Stimulated activated naive CD8-positive, alpha-beta T cell treated with anti-CD3 and anti-CD28 coated beads, Interleukin-15, Interleukin-2, amounts not matched to agents 100 ng/mL and 50 ng/mL, for 24 hours (primary cell): Measurements from ENCODE around the gene FADS1.

ENCODE experiments used
- H3K27ac Mint-ChIP-seq: one replicate; pipeline ENCODE4 v1.8.0; 2021; ENCODE audit warnings: mild to moderate bottlenecking, mixed read lengths
- H3K27me3 Mint-ChIP-seq: one replicate; pipeline ENCODE4 v1.8.0; 2021; ENCODE audit warnings: mixed read lengths
- H3K36me3 Mint-ChIP-seq: one replicate; pipeline ENCODE4 v1.8.0; 2021; ENCODE audit warnings: low read depth, mixed read lengths
- H3K4me1 Mint-ChIP-seq: one replicate; pipeline ENCODE4 v1.8.0; 2021; ENCODE audit warnings: low read depth, mixed read lengths
- H3K4me3 Mint-ChIP-seq: one replicate; pipeline ENCODE4 v1.8.0; 2021; ENCODE audit warnings: mild to moderate bottlenecking, mixed read lengths
- H3K9me3 Mint-ChIP-seq: one replicate; pipeline ENCODE4 v1.8.0; 2021; ENCODE audit warnings: mixed read lengths

Gene FADS1

DNA sequence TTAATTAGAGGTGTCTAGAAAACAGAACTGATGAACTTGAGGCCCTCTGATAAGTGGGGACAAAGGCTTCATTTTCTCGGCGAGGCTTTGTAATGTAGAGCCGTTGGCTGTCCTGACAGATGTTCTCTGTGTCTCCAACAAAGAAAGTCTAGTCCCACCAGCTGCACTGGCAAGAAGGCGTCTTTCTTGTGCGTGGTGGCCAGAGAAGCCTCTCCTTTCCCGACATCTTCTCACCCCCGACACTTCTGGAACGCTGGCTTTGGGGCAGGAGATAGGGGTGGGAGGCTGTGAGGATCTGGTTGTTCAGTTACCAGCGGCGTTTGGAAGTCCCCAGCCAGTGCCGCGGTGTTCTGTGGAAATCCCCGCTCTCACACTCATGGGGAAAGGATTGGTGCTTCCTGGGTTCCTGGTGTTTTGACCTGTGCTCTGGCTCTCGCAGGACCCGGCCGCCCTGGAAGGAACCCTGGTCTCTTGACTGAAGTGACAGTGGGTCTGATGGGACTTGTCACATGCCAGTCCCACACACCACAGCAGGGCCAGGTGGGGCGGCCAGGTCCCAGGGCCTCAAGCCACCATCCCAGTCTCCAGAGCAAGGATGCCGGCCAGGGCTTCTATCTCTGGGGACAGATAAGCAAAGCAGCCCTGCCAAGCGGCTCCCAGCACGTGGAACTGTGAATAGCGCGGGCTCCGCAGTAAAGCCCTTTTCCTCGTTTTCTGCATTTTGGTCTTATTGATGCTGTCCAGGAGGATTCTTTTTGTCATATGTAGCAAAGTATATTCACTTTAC is 34.5 kb upstream of the FADS1 start:
- no peak overlapping the region for H3K27ac Mint-ChIP-seq
- no peaks in the 10 kb centered on the region for H3K27me3 Mint-ChIP-seq
- no peaks in the 10 kb centered on the region for H3K9me3 Mint-ChIP-seq
- no peaks in the 10 kb centered on the region for H3K4me1 Mint-ChIP-seq
- H3K4me3 Mint-ChIP-seq: no peak overlapping the region
- no peaks in the 10 kb centered on the region for H3K36me3 Mint-ChIP-seq

DNA sequence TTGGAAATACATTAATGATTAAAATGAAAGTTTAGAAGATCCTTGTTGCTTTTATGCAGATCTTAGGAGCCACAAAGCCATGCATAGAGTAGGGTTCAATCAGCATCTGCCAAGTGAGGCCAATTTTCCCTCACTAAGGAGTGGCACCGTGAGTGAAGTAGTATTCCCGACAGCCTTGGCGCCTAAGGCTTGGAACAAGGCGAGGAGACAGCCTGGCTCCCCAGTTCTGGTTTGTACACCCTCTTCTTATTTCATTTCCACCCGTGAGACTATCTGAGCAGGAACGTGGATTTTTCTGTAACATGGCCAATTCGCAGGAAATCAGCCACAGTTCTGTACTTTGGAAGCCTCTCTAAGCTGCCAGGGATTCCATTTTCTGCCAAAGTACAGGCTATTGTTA is 33.9 kb upstream of the FADS1 start:
- Mint-ChIP-seq H3K36me3 (no peaks in the 10 kb centered on the region), H3K4me1 (no peaks in the 10 kb centered on the region), H3K27ac (no peak overlapping the region), H3K27me3 (no peaks in the 10 kb centered on the region), H3K4me3 (no peak overlapping the region), H3K9me3 (no peaks in the 10 kb centered on the region)

DNA sequence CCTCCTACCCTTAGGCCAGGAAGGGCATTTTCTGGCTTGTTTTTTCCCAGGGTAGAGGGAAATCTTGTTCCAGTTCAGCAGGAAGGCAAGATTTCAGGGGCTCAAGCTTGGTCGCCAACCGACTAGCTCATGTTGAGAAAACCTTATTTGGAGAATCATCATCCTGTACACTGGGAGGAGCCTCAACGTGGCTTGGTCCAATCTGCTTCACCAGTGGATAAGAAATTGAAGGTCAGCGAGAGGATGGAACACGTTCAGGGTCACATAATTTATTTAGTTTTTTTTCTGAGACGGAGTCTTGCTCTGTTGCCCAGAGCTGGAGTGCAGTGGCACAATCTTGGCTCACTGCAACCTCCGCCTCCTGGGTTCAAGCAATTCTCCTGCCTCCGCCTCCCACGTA is 31.8 kb upstream of the FADS1 start:
- no peaks in the 10 kb centered on the region for H3K4me1 Mint-ChIP-seq
- H3K9me3 Mint-ChIP-seq: no peaks in the 10 kb centered on the region
- H3K27ac Mint-ChIP-seq: no peak overlapping the region
- H3K36me3 Mint-ChIP-seq: no peaks in the 10 kb centered on the region
- H3K4me3 Mint-ChIP-seq: no peak overlapping the region
- no peaks in the 10 kb centered on the region for H3K27me3 Mint-ChIP-seq

DNA sequence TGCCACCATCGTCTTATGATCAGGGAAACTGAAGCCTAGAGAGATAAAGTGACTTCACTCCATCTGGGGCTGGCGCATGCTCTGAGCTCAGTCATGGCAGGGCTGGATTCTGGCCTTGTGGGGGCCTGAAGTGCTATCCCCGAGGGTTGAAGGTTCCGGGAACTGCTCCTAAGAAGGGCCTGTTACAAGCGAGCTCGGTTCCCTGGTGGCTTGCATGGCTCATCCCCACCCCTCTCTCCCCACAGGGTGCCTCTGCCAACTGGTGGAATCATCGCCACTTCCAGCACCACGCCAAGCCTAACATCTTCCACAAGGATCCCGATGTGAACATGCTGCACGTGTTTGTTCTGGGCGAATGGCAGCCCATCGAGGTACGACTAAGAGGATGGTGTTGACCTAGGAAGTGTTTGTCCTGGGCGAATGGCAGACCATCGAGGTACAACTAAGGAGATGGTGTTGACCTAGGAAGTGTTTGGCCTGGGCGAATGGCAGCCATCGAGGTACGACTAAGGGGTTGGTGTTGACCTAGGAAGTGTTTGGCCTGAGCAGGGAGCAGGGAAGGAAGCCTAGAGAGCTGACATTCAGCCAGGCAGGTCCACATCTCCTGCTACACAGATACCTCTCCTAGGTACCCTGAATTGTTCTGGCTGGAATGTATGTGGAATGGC is 31.2 kb upstream of the FADS1 start:
- Mint-ChIP-seq H3K27ac (no peak overlapping the region), H3K4me1 (no peaks in the 10 kb centered on the region), H3K4me3 (no peak overlapping the region), H3K36me3 (no peaks in the 10 kb centered on the region), H3K9me3 (no peaks in the 10 kb centered on the region), H3K27me3 (no peaks in the 10 kb centered on the region)

DNA sequence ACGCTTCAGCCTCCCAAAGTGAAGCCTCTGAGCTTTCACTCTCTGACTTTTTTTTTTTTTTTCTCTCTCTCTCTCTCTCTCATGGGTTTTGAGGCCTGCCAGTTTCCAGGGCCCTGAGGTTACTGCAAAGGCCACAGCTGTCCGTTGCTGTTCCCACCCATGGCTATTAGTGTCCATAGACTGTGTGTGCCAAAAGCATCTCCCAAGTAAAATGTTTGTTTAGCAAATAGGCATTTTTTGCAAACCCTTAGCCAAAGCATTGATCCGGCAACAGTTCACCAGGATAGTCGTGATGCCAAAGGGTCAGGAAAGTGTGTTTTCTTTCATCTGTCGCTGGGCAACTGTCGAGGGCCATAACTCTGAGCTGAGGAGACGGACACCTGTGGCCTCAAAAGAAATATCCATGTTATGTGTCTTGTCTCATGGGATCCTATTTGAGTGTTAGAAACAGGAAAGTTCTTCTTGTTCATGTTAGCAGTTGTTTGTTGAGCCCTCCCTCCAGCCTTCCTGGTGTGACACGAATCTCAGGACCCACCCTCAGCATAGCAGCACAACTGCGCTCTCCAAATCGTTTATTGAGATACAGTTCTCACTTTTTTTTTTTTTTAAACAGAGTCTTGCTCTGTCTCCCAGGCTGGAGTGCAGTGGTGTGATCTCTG is 29.7 kb upstream of the FADS1 start:
- H3K27ac Mint-ChIP-seq: no peak overlapping the region
- H3K4me3 Mint-ChIP-seq: no peak overlapping the region
- peaks cover 2% of the 10 kb centered on the region for H3K4me1 Mint-ChIP-seq
- H3K36me3 Mint-ChIP-seq: peaks cover 3% of the 10 kb centered on the region
- H3K9me3 Mint-ChIP-seq: no peaks in the 10 kb centered on the region
- H3K27me3 Mint-ChIP-seq: no peaks in the 10 kb centered on the region

DNA sequence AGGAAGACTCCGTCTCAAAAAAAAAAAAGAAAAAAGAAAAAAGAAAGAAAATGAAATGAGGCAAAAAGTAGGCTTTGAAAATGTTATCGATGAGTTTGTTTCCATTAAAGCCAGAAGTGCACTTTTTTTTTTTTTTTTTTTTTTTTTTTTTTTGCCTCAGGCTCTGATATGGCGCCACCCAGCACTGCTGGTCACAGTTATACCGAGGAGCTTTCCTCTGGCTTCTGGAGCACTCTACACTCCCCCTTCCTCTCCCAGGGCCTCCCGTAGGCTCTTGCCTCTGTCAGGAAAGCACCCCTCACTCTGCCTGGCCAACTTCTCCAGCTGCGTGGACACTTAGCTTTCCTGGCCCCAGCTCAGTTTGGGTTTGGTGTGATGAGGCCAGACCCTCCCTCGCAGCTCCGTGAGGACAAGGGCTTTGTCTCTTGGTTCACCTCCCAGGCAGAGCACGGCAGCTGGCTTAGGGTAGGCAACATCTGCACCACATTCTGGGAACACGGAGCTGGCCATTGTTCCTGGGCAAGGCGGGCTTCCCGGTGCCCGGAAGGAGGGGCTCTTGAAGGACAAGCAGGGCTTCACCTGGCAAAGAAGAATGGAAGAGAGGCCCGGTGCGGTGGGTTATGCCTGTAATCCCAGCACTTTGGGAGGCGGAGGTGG is 28.2 kb upstream of the FADS1 start:
- Mint-ChIP-seq H3K9me3 (no peaks in the 10 kb centered on the region), H3K27me3 (no peaks in the 10 kb centered on the region), H3K36me3 (peaks cover 10% of the 10 kb centered on the region), H3K4me1 (peaks cover 3% of the 10 kb centered on the region), H3K4me3 (no peak overlapping the region), H3K27ac (no peak overlapping the region)

DNA sequence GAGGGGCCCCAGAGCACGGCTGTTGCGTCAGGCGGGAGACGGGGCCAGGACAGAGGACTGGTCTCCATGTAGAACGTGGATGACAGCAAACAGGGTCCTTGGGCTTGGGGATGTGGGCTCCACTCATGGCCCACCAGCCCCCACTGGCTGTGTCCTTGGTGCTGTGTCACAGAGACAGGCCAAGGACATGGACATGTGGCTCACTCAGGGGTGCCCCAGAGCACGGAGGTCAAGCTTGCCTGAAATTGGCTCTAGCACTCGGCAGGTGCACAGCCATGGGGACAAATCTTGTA is 25.7 kb upstream of the FADS1 start:
- H3K27ac Mint-ChIP-seq: no peak overlapping the region
- H3K36me3 Mint-ChIP-seq: peaks cover 14% of the 10 kb centered on the region
- H3K4me1 Mint-ChIP-seq: peaks cover 3% of the 10 kb centered on the region
- no peaks in the 10 kb centered on the region for H3K9me3 Mint-ChIP-seq
- no peak overlapping the region for H3K4me3 Mint-ChIP-seq
- no peaks in the 10 kb centered on the region for H3K27me3 Mint-ChIP-seq

DNA sequence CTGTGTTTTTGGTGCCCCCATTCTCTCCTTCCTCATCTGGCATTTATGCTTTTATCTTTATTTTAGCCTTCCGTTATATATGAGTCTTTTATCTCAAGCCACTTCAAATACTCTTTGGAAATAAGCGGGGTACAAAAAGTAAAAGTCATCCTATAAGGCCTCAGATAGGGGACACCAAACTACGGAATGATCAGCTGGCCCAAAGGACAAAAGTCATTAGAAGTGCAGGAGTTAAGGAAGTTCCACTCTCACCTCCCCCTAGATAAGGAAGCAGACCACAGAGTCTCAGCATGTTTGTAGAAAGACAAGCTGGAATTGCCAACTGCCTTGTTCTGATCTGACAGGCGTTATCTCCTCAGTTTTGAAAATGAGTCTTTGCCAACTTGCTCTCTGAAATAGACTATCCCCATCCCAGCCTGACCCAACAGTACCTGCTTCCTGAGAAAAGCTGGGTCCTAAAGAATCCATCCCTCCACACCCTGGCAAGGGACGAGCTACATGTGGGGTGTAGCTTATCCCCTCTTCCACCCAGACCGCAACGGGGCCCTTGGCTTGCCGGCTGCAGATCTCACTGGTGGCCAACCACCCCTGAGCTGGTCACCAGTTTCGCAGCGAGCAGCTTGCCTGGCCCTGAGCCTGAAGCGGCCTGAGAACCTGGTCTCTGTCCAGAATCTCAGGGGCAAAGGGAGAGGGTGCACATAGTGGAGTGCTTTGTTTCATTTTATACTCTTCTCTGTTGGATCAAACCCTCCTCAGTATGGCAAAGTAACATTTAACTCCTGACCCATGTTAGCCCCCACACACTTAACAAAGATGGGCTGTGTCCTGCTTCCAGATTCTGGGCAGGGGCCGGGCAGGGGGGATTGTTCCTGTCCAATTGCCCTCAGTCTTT is 25.1 kb upstream of the FADS1 start:
- H3K4me1 Mint-ChIP-seq: peaks cover 3% of the 10 kb centered on the region
- no peak overlapping the region for H3K27ac Mint-ChIP-seq
- H3K9me3 Mint-ChIP-seq: no peaks in the 10 kb centered on the region
- H3K27me3 Mint-ChIP-seq: no peaks in the 10 kb centered on the region
- H3K36me3 Mint-ChIP-seq: peaks cover 14% of the 10 kb centered on the region
- no peak overlapping the region for H3K4me3 Mint-ChIP-seq

DNA sequence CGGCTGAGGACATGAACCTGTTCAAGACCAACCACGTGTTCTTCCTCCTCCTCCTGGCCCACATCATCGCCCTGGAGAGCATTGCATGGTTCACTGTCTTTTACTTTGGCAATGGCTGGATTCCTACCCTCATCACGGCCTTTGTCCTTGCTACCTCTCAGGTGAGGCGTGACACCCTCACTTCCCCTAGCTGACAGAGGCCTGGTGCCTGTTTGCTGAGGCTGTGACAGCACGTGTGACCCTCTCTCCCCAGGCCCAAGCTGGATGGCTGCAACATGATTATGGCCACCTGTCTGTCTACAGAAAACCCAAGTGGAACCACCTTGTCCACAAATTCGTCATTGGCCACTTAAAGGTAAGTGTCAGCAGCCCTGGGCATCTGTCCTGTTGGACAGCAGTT is 23.6 kb upstream of the FADS1 start:
- Mint-ChIP-seq H3K4me1 (peaks cover 10% of the 10 kb centered on the region), H3K9me3 (no peaks in the 10 kb centered on the region), H3K27ac (no peak overlapping the region), H3K36me3 (peaks cover 14% of the 10 kb centered on the region), H3K4me3 (no peak overlapping the region), H3K27me3 (no peaks in the 10 kb centered on the region)

DNA sequence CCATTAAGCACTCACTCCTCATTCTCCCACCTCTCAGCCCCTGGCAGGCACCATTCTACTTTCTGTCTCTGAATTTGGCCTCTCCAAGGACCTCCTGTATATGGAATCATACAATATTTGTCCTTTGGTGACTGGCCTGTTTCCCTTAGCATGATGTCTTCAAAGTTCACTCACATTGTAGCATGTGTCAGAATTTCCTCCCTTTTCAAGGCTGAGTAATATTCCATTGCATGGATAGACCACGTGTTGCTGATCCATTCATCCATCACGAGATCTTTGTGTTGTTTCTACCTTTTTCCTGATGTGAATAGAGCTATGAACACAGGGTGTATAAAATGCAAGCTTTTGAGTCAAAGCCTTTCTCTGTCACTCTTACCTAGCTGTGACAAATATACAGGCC is 22.9 kb upstream of the FADS1 start:
- no peak overlapping the region for H3K4me3 Mint-ChIP-seq
- peaks cover 14% of the 10 kb centered on the region for H3K36me3 Mint-ChIP-seq
- H3K27ac Mint-ChIP-seq: no peak overlapping the region
- no peaks in the 10 kb centered on the region for H3K27me3 Mint-ChIP-seq
- no peaks in the 10 kb centered on the region for H3K9me3 Mint-ChIP-seq
- peaks cover 15% of the 10 kb centered on the region for H3K4me1 Mint-ChIP-seq

DNA sequence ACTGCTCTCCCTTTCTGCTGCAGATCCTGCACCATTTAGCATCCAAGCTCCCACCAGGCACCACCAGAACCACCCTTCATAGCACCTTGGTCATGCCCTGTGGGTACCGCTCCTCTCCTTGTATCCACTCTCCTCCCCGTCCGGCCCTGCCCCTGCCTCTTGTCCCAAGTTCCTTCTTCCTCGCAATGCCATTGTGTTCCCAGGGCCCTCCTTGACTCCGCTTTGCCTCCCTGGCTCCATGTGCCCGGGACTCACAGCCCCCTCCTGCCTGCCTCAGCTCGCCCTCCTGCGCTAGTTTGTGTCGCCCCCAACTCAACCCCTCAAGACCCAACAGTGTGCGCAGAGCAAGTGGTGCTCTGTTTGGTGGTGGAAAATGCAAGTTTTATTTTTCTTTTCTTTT is 22.1 kb upstream of the FADS1 start:
- Mint-ChIP-seq H3K4me3 (no peak overlapping the region), H3K4me1 (peaks cover 23% of the 10 kb centered on the region), H3K9me3 (no peaks in the 10 kb centered on the region), H3K27ac (no peak overlapping the region), H3K36me3 (peaks cover 14% of the 10 kb centered on the region), H3K27me3 (no peaks in the 10 kb centered on the region)

DNA sequence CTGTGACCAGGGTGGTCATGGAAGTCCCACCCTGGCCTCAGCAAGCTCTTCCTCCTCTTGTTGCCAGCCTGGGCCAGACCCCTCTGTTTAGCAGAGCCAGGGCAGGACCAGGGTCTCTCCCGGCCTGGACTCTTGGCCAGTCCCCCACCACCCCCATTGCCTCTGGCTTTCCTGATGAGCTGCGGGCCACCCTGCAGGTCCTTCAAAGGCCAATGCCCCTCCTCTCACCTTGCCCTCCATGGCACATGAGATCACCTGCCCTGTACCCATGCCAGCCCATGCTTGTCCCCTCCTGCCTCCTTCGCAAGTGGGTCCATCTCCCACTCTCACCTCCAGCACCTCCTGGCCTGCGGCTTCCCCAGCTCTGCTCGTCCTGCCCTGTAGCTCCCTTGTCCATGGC is 21.7 kb upstream of the FADS1 start:
- Mint-ChIP-seq H3K27ac (no peak overlapping the region), H3K9me3 (no peaks in the 10 kb centered on the region), H3K4me1 (peaks cover 27% of the 10 kb centered on the region), H3K27me3 (no peaks in the 10 kb centered on the region), H3K4me3 (no peak overlapping the region), H3K36me3 (peaks cover 14% of the 10 kb centered on the region)

DNA sequence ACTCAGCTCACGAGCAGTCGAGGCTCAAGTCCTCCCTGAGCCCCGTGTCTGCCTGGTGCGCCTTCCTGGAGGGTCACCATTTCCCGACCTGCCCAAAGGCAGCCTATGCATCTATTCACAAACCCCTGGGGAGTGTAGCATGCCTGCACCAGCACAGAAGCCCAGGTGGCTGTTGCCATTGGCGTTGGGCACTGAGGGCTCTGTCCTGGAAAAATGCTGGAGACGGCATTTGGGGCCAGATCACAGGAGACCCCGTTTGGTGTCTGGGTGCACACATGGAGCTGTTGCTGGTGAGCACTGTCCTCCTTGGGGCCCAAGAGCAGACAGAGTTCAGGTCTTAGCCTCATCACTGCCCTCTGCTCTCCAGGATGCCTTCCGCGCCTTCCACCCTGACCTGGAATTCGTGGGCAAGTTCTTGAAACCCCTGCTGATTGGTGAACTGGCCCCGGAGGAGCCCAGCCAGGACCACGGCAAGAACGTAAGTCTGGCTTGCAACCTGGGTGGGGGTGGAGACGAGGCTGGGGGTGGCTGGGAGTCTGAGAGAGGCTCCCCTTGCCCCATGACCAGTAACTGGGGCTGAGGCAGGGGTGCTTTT is 20.7 kb upstream of the FADS1 start:
- Mint-ChIP-seq H3K27me3 (no peaks in the 10 kb centered on the region), H3K4me3 (no peak overlapping the region), H3K9me3 (no peaks in the 10 kb centered on the region), H3K4me1 (peaks cover 32% of the 10 kb centered on the region), H3K27ac (no peak overlapping the region), H3K36me3 (peaks cover 14% of the 10 kb centered on the region)

DNA sequence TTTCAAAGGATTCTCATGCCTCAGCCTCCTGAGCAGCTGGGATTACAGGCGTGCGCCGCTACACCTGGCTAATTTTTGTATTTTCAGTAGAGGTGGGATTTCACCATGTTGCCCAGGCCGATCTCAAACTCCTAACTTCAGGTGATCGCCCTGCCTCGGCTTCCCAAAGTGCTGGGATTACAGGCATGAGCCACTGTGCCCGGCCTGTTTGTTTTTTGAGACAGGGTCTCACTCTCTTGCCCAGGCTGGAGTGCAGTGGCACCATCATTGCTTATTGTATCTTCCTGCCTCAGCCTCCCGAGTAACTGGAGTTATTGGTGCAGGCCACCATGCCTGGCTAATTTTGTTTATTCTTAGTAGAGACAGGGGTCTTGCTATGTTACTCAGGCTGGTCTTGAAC is 19.4 kb upstream of the FADS1 start:
- Mint-ChIP-seq H3K4me1 (peaks cover 28% of the 10 kb centered on the region), H3K27me3 (peaks cover 6% of the 10 kb centered on the region), H3K36me3 (peaks cover 10% of the 10 kb centered on the region), H3K4me3 (no peak overlapping the region), H3K9me3 (no peaks in the 10 kb centered on the region), H3K27ac (no peak overlapping the region)
